HUDEP-2 (cell line): ENCODE data around the gene CD53.
A peak's percentile ranks its signal among the peaks of the same experiment; 100 is the strongest.

Experiments used
- DNase-seq, 76 experiments: peaks; one replicate each; lab custom pipeline; 2025; ENCODE audit not compliant: unreplicated experiment in 76 of 76; lab: John Stamatoyannopoulos, UW

The CD53 gene

GRCh38 chr1:110875216-110875731, 2.3 kb downstream of the CD53 start:
- peak in 2 of 76 experiments; percentile 7 to 10 for DNase-seq

- DNase-seq: no peak
These were observed 3.9 kb downstream of the CD53 start for GRCh38 chr1:110876748-110877341.

GRCh38 chr1:110877364-110877763, 4.4 kb downstream of the CD53 start:
- no peak for DNase-seq

- no peak for DNase-seq
These were observed 4.8 kb downstream of the CD53 start for GRCh38 chr1:110877776-110878175.

GRCh38 chr1:110878591-110878990, 5.6 kb downstream of the CD53 start:
- DNase-seq: no peak

- no peak for DNase-seq
These were observed 6.0 kb downstream of the CD53 start for GRCh38 chr1:110878993-110879392.

GRCh38 chr1:110879758-110880606, 7.0 kb downstream of the CD53 start:
- peak in 18 of 76 experiments; percentile 2 to 65 (median 24) for DNase-seq

- DNase-seq: peak in 1 of 76 experiments; percentile 14
These were observed 7.9 kb downstream of the CD53 start for GRCh38 chr1:110880708-110881374.

- no peak for DNase-seq
These were observed 15.1 kb downstream of the CD53 start for GRCh38 chr1:110888049-110888448.

- no peak for DNase-seq
These were observed 15.7 kb downstream of the CD53 start for GRCh38 chr1:110888641-110889040.

- DNase-seq: no peak
These were observed 17.7 kb downstream of the CD53 start for GRCh38 chr1:110890474-110891196.

- DNase-seq: no peak
These were observed 21.1 kb downstream of the CD53 start for GRCh38 chr1:110893908-110894490.

- DNase-seq: no peak
These were observed 23.1 kb downstream of the CD53 start for GRCh38 chr1:110896090-110896489.

GRCh38 chr1:110897681-110898080, 24.7 kb downstream of the CD53 start:
- DNase-seq: no peak

GRCh38 chr1:110898734-110899457, 25.9 kb downstream of the CD53 start:
- no peak for DNase-seq

GRCh38 chr1:110899458-110899843, 26.5 kb downstream of the CD53 start:
- DNase-seq: no peak

- no peak for DNase-seq
These were observed 30.0 kb downstream of the CD53 start for GRCh38 chr1:110902820-110903463.

GRCh38 chr1:110903853-110904500, 31.0 kb downstream of the CD53 start:
- DNase-seq: no peak

- no peak for DNase-seq
These were observed 39.8 kb downstream of the CD53 start for GRCh38 chr1:110912784-110913183.
